ENCODE data around the gene SYT1. TPM values are rescaled to one million over a fixed set of nuclear protein-coding genes. Genes with fewer than 3 reads are reported as not detected.
"Not testable (repeated sequence)": the region's sequence is repeated elsewhere in the genome, so short reads cannot be mapped to it uniquely, and the experiment has no call there.

Gene SYT1
- total and polyA plus RNA-seq, 12 donors, result 0.03 to 0.36 (median 0.15) TPM; not detected in 5

- intact Hi-C loops (cut with DNase I), result no loop called here
- no peak for ATAC-seq
- H3K36me3 ChIP-seq, result no peaks in the 10 kb centered on the region
- no peak overlapping the region for H3K27ac ChIP-seq
- DNase-seq, result no peak
- no peaks in the 10 kb centered on the region for H3K27me3 ChIP-seq
- no peak overlapping the region for H3K4me3 ChIP-seq
- H3K9me3 ChIP-seq, result peaks cover 0 to 12% (median 0%) of the 10 kb centered on the region in 11 donors
- no peak for TF ChIP-seq CTCF (IDR thresholded peaks at IDR 0.05)
- 95 to 97% methylated on average over 1 of the region's 1 CpG for WGBS, 2 donors
- no peaks in the 10 kb centered on the region for H3K4me1 ChIP-seq
These were observed 342.3 kb downstream of the SYT1 start for GRCh38 chr12:79206871-79207270.

- intact Hi-C loops (cut with DNase I); H3K27ac ChIP-seq; H3K4me1 ChIP-seq; H3K36me3 ChIP-seq; H3K4me3 ChIP-seq; DNase-seq; ATAC-seq; H3K27me3 ChIP-seq: not testable (repeated sequence)
- WGBS, 2 donors, result 93 to 97% methylated on average over 3 of the region's 3 CpGs
- peaks cover 0 to 13% (median 0%) of the 10 kb centered on the region in 11 donors for H3K9me3 ChIP-seq
These were observed 345.8 kb downstream of the SYT1 start for GRCh38 chr12:79210403-79210802.

DNA sequence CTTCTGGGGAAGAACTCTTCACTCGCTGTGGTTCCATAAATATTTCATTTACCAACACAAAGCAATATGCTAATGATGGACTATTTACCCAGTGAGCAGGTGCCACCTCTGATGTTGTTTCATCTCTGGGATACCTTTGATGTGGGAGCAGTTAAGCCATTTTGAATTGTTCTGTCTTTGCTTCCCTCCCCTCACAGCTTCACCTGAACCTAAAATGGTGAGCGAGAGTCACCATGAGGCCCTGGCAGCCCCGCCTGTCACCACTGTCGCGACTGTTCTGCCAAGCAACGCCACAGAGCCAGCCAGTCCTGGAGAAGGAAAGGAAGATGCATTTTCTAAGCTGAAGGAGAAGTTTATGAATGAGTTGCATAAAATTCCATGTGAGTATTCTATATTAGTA lies 352.7 kb downstream of the SYT1 start:
- 72 to 73% methylated on average over 6 of the region's 6 CpGs for WGBS, 2 donors
- Histone ChIP-seq H3K4me1 (no peaks in the 10 kb centered on the region), H3K36me3 (no peaks in the 10 kb centered on the region), H3K9me3 (peaks cover 0 to 30% (median 17%) of the 10 kb centered on the region in 11 donors), H3K4me3 (no peak overlapping the region), H3K27me3 (no peaks in the 10 kb centered on the region), H3K27ac (no peak overlapping the region)
- TF ChIP-seq CTCF (IDR thresholded peaks at IDR 0.05), result no peak
- no peak for ATAC-seq
- no peak for DNase-seq
- intact Hi-C loops (cut with DNase I), result no loop called here

GRCh38 chr12:79223210-79223609 lies 358.6 kb downstream of the SYT1 start:
- no peak for TF ChIP-seq CTCF (IDR thresholded peaks at IDR 0.05)
- Histone ChIP-seq H3K4me1 (no peaks in the 10 kb centered on the region), H3K27me3 (no peaks in the 10 kb centered on the region), H3K36me3 (no peaks in the 10 kb centered on the region), H3K9me3 (peaks cover 0 to 42% (median 29%) of the 10 kb centered on the region in 11 donors), H3K27ac (no peak overlapping the region), H3K4me3 (no peak overlapping the region)
- ATAC-seq (no peak), DNase-seq (no peak)
- intact Hi-C loops (cut with DNase I), result no loop called here
- 94 to 96% methylated on average over 1 of the region's 1 CpG for WGBS, 2 donors

- WGBS, 2 donors, result 88% methylated on average over 2 of the region's 2 CpGs
- no peak for ATAC-seq
- no peak for DNase-seq
- no peaks in the 10 kb centered on the region for H3K36me3 ChIP-seq
- no peak overlapping the region for H3K27ac ChIP-seq
- no peaks in the 10 kb centered on the region for H3K4me1 ChIP-seq
- H3K4me3 ChIP-seq, result no peak overlapping the region
- no peaks in the 10 kb centered on the region for H3K27me3 ChIP-seq
- no peak for TF ChIP-seq CTCF (IDR thresholded peaks at IDR 0.05)
- peaks cover 0 to 42% (median 29%) of the 10 kb centered on the region in 11 donors for H3K9me3 ChIP-seq
- intact Hi-C loops (cut with DNase I), result no loop called here
These were observed 359.2 kb downstream of the SYT1 start for GRCh38 chr12:79223761-79224160.

All from heart right ventricle (tissue), 16 donors.